Measurements from ENCODE around the gene LHFPL2. TPM values are rescaled to one million over a fixed set of nuclear protein-coding genes. Genes with fewer than 3 reads are reported as not detected.
A peak's percentile ranks its signal among the peaks of the same experiment; 100 is the strongest.

Gene LHFPL2
- total RNA-seq, 2 donors from 2014 or later = 0.12 to 0.21 TPM

DNA sequence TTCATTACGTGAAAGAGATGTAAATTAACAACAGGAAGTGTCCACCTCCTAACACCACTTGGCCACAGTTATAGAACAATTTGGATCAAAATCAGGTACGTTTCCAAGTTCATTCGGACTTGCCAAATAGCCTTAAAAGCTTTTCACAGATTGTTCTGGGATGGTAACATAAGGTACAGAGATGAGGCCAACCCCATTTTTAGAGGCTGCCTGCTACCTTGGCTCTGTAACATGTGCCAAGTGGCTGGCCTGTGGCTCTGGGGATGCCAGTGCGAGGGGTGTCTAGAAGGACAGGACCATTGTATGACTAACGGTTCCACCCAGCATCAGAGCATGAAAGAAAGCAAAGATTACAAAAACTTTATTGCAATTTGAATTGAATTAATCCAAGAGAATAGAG, 91.0 kb downstream of the LHFPL2 start:
- Mint-ChIP-seq H3K27ac (no peak overlapping the region), H3K4me3 (no peak overlapping the region), H3K27me3 (ENCODE audit: low read depth) (peaks cover 17% of the 10 kb centered on the region), H3K9me3 (no peaks in the 10 kb centered on the region), H3K4me1 (ENCODE audit: low read depth) (peaks cover 6% of the 10 kb centered on the region), H3K36me3 (ENCODE audit: insufficient read depth in 2 of 2) (no peaks in the 10 kb centered on the region)
- DNase-seq (no peak), ATAC-seq (replicated peaks in 1 of 2) (no peak)

GRCh38 chr5:78555870-78556269, 92.7 kb downstream of the LHFPL2 start:
- Mint-ChIP-seq H3K27me3 (ENCODE audit: low read depth) (peaks cover 17% of the 10 kb centered on the region), H3K9me3 (no peaks in the 10 kb centered on the region), H3K4me1 (ENCODE audit: low read depth) (peaks cover 6% of the 10 kb centered on the region), H3K27ac (no peak overlapping the region), H3K4me3 (no peak overlapping the region), H3K36me3 (ENCODE audit: insufficient read depth in 2 of 2) (no peaks in the 10 kb centered on the region)
- ATAC-seq (replicated peaks in 1 of 2) (no peak), DNase-seq (no peak)

GRCh38 chr5:78554670-78555069, 93.9 kb downstream of the LHFPL2 start:
- DNase-seq = no peak
- H3K36me3 Mint-ChIP-seq (ENCODE audit: insufficient read depth in 2 of 2) = no peaks in the 10 kb centered on the region
- no peak for ATAC-seq (replicated peaks in 1 of 2)
- peaks cover 6% of the 10 kb centered on the region for H3K4me1 Mint-ChIP-seq (ENCODE audit: low read depth)
- no peak overlapping the region for H3K27ac Mint-ChIP-seq
- H3K27me3 Mint-ChIP-seq (ENCODE audit: low read depth) = peaks cover 17% of the 10 kb centered on the region
- H3K9me3 Mint-ChIP-seq = no peaks in the 10 kb centered on the region
- no peak overlapping the region for H3K4me3 Mint-ChIP-seq

DNA sequence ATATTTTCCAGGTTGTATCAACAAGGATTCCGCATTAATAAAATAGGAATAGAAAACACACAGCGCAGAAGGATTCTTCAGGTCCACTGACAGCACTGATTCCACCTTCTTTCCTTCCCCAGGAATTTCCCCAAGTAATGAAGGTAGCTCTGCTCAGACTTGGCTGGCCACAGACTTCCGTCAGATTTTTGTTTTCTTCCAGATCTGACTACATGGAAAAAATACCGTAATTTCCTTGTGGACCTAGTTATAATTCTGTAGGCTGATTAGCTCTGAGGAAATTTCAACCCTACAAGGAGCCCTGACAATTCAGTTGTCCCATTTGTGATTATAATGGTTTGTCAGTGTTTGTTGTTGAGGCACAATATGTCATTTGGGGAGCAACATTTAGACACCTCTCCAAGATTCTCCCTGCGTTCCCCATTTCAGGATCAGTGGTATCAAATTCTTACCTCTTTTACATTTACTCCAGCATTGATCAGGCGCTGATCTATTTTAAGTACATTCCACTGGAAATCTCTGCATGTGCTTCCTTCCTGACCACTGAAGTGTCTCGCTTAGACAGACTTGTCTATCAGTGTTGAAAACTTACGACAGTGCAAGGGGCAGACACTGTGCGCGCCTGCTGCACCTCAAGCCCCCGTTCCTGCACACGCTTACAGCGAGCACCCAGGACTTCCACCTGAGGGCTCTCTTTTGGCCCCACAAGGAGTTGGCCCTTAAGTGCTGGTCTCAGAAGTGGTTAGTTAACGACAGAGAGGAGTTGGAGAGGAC, 94.8 kb downstream of the LHFPL2 start:
- Mint-ChIP-seq H3K27ac (no peak overlapping the region), H3K27me3 (ENCODE audit: low read depth) (peaks cover 12% of the 10 kb centered on the region), H3K36me3 (ENCODE audit: insufficient read depth in 2 of 2) (no peaks in the 10 kb centered on the region), H3K9me3 (no peaks in the 10 kb centered on the region), H3K4me1 (ENCODE audit: low read depth) (peaks cover 6% of the 10 kb centered on the region), H3K4me3 (no peak overlapping the region)
- DNase-seq = no peak
- no peak for ATAC-seq (replicated peaks in 1 of 2)

DNA sequence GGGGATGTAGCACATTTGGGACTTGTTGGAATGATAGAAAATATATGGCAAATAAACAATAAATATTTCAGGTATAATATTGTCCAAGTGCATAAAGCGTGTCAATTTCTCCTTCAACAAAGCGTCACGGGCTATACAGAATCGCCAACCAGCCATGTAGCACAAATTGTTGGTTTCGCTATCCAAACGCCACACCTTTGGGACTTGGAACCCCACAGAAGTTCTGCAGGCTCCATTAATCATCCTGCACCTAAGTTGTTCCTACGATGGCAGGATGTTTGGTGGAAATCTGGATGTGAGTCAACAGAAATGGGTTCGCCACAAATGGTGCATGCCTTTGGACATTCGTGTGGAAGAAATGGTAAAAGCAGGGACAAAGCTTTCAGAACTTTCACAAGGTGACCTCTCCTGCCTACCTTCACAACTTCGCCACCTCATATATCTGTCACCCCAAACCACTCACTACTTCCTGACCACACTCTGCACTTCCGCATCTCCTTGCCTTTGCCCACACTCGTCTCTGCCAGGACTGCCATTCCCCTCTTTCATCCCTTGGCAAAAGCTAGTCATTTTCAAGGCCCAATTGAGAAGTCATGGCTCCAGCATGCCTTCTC, 95.7 kb downstream of the LHFPL2 start:
- no peak for DNase-seq
- no peak for ATAC-seq (replicated peaks in 1 of 2)
- no peaks in the 10 kb centered on the region for H3K9me3 Mint-ChIP-seq
- no peaks in the 10 kb centered on the region for H3K36me3 Mint-ChIP-seq (ENCODE audit: insufficient read depth in 2 of 2)
- H3K4me3 Mint-ChIP-seq = no peak overlapping the region
- peaks cover 6% of the 10 kb centered on the region for H3K4me1 Mint-ChIP-seq (ENCODE audit: low read depth)
- peaks cover 12% of the 10 kb centered on the region for H3K27me3 Mint-ChIP-seq (ENCODE audit: low read depth)
- no peak overlapping the region for H3K27ac Mint-ChIP-seq

- H3K36me3 Mint-ChIP-seq (ENCODE audit: insufficient read depth in 2 of 2) = no peaks in the 10 kb centered on the region
- ATAC-seq (replicated peaks in 1 of 2) (no peak), DNase-seq (no peak)
- H3K9me3 Mint-ChIP-seq = no peaks in the 10 kb centered on the region
- H3K4me1 Mint-ChIP-seq (ENCODE audit: low read depth) = peaks cover 6% of the 10 kb centered on the region
- no peak overlapping the region for H3K4me3 Mint-ChIP-seq
- H3K27me3 Mint-ChIP-seq (ENCODE audit: low read depth) = peaks cover 10% of the 10 kb centered on the region
- no peak overlapping the region for H3K27ac Mint-ChIP-seq
Observed at GRCh38 chr5:78550891-78551290, 97.7 kb downstream of the LHFPL2 start.

DNA sequence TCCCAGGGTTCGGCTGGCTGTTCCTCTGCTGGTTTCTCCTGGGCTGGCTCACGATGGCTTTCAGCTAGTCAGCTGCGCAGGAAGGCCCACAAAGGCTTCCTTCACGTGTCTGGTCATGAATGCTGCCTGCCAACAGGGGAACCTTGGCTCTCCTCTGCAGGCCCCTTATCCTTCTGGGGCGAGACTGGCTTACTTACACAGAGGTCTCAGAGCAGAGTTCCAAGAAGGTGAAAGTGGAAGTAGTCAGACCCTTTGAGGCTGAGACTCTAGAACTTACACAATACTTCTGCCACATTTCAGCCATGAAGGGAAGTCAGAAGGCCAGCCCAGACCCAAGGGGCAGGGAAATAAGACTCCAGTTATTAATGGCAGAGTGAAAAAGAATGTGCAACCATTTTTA, 99.5 kb downstream of the LHFPL2 start:
- Mint-ChIP-seq H3K4me1 (ENCODE audit: low read depth) (peaks cover 6% of the 10 kb centered on the region), H3K27ac (no peak overlapping the region), H3K36me3 (ENCODE audit: insufficient read depth in 2 of 2) (no peaks in the 10 kb centered on the region), H3K4me3 (no peak overlapping the region), H3K9me3 (no peaks in the 10 kb centered on the region), H3K27me3 (ENCODE audit: low read depth) (no peaks in the 10 kb centered on the region)
- no peak for DNase-seq
- ATAC-seq (replicated peaks in 1 of 2) = no peak

- H3K4me3 Mint-ChIP-seq = no peak overlapping the region
- H3K27me3 Mint-ChIP-seq (ENCODE audit: low read depth) = no peaks in the 10 kb centered on the region
- ATAC-seq (replicated peaks in 1 of 2) (no peak), DNase-seq (no peak)
- no peak overlapping the region for H3K27ac Mint-ChIP-seq
- peaks cover 2% of the 10 kb centered on the region for H3K4me1 Mint-ChIP-seq (ENCODE audit: low read depth)
- H3K9me3 Mint-ChIP-seq = no peaks in the 10 kb centered on the region
- H3K36me3 Mint-ChIP-seq (ENCODE audit: insufficient read depth in 2 of 2) = no peaks in the 10 kb centered on the region
Observed at GRCh38 chr5:78547731-78548615, 100.6 kb downstream of the LHFPL2 start.

- Mint-ChIP-seq H3K36me3 (ENCODE audit: insufficient read depth in 2 of 2) (no peaks in the 10 kb centered on the region), H3K9me3 (no peaks in the 10 kb centered on the region), H3K4me3 (no peak overlapping the region), H3K27ac (no peak overlapping the region), H3K4me1 (ENCODE audit: low read depth) (no peaks in the 10 kb centered on the region), H3K27me3 (ENCODE audit: low read depth) (no peaks in the 10 kb centered on the region)
- ATAC-seq (replicated peaks in 1 of 2) (no peak), DNase-seq (no peak)
Observed at GRCh38 chr5:78547183-78547582, 101.4 kb downstream of the LHFPL2 start.

- Mint-ChIP-seq H3K4me1 (ENCODE audit: low read depth) (no peaks in the 10 kb centered on the region), H3K4me3 (no peak overlapping the region), H3K36me3 (ENCODE audit: insufficient read depth in 2 of 2) (no peaks in the 10 kb centered on the region), H3K27me3 (ENCODE audit: low read depth) (no peaks in the 10 kb centered on the region), H3K27ac (no peak overlapping the region), H3K9me3 (no peaks in the 10 kb centered on the region)
- no peak for DNase-seq
- no peak for ATAC-seq (replicated peaks in 1 of 2)
Observed at GRCh38 chr5:78546276-78546996, 102.1 kb downstream of the LHFPL2 start.

DNA sequence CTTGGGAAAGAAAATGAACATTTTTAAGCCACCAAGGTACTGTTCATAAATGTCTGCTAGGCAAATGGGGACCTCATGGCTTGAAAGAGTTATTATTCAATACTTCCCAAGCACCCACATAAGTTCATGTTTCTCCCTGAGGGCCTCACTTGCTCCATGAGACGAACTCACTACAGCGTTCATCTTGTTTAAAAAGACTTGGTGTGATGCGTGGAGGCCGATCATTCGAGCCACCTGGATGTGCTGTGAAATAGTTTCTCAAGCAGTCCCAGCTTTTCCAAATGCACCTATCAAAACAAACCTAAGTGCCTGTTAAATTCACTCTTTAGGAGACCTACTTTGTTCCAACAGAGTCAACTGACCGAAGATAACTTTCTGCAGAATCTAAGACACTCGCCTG, 103.2 kb downstream of the LHFPL2 start:
- DNase-seq (no peak), ATAC-seq (replicated peaks in 1 of 2) (no peak)
- no peaks in the 10 kb centered on the region for H3K36me3 Mint-ChIP-seq (ENCODE audit: insufficient read depth in 2 of 2)
- no peak overlapping the region for H3K4me3 Mint-ChIP-seq
- H3K27ac Mint-ChIP-seq = no peak overlapping the region
- H3K4me1 Mint-ChIP-seq (ENCODE audit: low read depth) = no peaks in the 10 kb centered on the region
- H3K9me3 Mint-ChIP-seq = no peaks in the 10 kb centered on the region
- H3K27me3 Mint-ChIP-seq (ENCODE audit: low read depth) = no peaks in the 10 kb centered on the region

GRCh38 chr5:78544561-78545201, 103.9 kb downstream of the LHFPL2 start:
- no peaks in the 10 kb centered on the region for H3K27me3 Mint-ChIP-seq (ENCODE audit: low read depth)
- no peaks in the 10 kb centered on the region for H3K9me3 Mint-ChIP-seq
- H3K27ac Mint-ChIP-seq = no peak overlapping the region
- no peak for DNase-seq
- no peak overlapping the region for H3K4me3 Mint-ChIP-seq
- ATAC-seq (replicated peaks in 1 of 2) = peak in 1 of 2 donors; percentile 32
- no peaks in the 10 kb centered on the region for H3K36me3 Mint-ChIP-seq (ENCODE audit: insufficient read depth in 2 of 2)
- no peaks in the 10 kb centered on the region for H3K4me1 Mint-ChIP-seq (ENCODE audit: low read depth)
